GM18909 (cell line): ENCODE data around the gene TBL2.
"Not testable (repeated sequence)": the region's sequence is repeated elsewhere in the genome, so short reads cannot be mapped to it uniquely, and the experiment has no call there.

Source experiments
- ATAC-seq: cut with Tn5 transposase; IDR thresholded peaks from one replicate; pipeline ENCODE4 v1.9.1; 2021; ENCODE audit warnings: mild to moderate bottlenecking; ENCODE audit not compliant: unreplicated experiment, poor library complexity

Gene TBL2, protein sequence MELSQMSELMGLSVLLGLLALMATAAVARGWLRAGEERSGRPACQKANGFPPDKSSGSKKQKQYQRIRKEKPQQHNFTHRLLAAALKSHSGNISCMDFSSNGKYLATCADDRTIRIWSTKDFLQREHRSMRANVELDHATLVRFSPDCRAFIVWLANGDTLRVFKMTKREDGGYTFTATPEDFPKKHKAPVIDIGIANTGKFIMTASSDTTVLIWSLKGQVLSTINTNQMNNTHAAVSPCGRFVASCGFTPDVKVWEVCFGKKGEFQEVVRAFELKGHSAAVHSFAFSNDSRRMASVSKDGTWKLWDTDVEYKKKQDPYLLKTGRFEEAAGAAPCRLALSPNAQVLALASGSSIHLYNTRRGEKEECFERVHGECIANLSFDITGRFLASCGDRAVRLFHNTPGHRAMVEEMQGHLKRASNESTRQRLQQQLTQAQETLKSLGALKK

DNA sequence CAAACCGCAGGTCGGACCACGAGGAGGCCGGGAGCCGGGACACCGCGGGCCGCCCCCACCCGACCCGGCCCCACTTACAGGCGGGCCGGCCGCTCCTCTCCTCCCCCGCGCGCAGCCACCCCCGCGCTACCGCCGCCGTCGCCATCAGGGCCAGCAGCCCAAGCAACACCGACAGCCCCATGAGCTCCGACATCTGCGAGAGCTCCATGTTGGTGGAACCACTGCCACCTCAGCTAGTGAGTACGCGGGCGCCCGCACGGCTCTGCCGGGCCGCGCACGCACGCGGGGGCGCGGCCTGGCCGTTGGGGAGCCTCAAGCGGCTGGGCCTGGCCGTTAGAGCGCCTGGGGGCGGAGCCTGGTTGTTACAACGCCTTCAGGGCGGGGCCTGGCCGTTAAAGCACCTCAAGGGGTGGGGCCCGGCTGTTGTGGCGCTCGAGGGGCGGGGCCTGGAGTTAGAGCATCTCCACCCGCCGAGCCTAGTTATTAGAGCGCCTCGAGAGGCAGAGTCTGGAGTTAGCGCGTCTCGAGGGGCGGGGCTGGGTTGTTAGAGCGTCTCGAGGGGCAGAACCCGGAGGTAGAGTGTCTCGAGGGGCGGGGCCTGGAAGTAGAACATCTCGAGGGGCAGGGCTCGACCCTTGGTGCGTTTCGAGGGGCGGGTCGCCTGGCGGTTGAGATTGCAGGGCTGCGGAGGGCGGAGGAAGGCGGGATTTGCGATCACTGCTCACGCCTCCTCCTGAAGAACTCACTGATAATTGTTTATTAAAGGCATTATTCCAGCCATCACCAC is at the start of gene TBL2:
TSS of gene TBL2 (minus strand) at position 238 of the 787 bp plus-strand sequence. CDS start at position 208, 30 bp downstream.
- ATAC-seq: peak; percentile 93

- ATAC-seq: no peak
These were observed 48.4 kb upstream of the TBL2 start for GRCh38 chr7:73626814-73627213.

GRCh38 chr7:73625276-73625675 is 46.9 kb upstream of the TBL2 start:
- ATAC-seq: no peak

GRCh38 chr7:73624669-73625001 is 46.3 kb upstream of the TBL2 start:
- no peak for ATAC-seq

DNA sequence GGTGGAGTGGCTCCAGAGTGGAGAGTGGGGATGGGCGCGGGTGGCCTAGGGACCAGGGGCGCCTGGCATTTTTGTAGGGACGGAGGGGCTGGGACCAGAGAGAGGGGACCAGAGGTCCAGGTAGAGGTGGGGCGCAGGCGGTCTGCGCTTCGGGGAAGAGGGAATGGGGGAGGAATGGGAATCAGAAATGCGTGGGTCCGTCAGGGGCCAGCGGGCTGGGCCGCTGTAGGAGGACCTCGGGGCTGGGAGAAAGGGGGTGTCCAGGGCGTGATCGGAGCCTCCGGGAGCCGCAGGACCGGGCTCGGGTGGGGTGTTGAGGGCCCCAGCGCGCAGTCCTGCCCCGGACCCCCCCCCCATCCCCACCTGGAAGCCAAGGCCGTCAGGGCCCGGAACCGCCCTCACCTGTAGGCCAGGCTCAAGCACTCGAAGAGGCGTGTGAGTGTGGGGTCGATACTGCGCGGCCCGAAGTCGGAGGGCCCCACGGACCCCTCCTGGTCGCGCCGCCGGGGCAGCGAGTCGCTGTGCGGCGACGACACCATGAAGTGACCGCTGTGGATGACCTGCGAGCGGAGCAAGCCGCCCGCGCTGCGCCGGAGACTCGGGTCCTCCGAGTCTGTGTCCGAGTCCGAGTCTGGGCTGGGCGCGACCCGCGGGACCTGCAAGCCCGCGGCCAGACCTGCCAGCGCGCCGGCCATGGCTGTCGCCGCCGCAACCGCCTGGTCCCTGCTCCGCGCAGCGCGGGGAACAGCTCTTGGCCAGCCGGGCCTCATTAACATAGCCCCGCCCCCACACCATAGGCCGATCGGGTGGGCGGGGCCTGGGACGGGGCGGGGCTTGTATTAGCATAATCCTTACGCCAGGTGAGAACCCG is 45.7 kb upstream of the TBL2 start, which contains the start of gene MLXIPL:
TSS of gene MLXIPL (minus strand) at position 725 of the 871 bp plus-strand sequence. CDS start at position 695, 30 bp downstream.
- no peak for ATAC-seq

DNA sequence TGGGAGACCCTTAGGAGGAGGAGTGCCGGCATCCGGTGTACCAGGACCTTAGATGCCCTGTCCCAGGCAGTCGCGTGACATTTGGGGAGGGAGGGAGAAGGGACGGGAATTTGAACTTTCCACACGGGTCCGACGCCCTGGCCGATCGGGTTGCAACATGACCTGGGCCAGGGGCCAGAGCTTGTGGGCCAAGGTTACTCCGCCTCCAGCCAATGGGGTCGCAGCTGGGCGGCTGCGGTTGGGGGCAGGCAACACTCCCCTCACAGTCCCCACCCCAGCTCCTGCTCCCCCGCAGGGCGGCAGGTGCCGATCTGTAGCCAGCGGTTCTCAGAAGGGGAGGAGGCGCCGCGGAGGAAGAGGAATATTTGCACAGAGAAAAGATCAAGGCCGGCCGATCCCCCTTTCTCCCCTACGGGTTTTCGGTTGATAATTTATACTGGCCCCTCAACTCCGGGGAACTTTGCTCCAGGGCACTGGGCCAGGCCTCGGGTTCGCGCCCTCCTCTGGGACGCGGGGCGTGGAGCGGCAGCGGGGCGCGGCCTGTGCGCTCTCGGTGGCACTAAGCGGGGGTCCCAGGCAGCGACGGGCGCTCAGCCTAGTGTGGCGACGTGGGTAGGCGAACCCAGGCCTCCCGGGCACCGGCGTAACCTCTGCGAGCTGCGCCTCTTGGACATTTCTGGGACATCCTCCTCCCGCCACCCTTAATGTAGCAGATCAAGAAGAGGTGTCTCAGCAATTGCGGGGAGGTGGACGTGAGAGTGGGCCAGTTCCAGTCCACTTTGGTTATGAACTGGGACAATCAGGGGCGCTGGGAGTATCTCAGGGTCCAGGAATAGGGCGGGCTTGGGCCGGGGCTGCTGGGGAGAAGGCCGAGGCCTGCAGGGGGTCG is 44.8 kb upstream of the TBL2 start:
- no peak for ATAC-seq

DNA sequence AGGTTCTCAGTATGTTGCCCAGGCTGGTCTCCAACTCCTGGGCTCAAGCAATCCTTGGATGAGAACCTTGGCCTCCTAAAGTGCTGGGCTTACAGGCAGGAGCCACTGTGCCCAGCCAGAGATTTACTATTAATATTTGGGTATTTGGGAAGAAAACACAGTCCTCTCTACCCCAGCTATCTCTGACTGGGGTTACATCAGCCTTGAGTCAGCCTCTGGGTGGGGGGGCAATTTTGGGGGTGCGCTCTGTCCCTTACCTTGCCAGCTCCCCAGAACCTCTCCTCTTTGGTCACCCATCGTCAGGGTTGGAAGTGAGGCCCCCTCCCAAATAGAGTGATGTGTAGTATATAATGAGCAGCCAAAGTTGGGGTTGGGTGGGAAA is 44.1 kb upstream of the TBL2 start:
- no peak for ATAC-seq

- no peak for ATAC-seq
These were observed 43.0 kb upstream of the TBL2 start for GRCh38 chr7:73621168-73622063.

DNA sequence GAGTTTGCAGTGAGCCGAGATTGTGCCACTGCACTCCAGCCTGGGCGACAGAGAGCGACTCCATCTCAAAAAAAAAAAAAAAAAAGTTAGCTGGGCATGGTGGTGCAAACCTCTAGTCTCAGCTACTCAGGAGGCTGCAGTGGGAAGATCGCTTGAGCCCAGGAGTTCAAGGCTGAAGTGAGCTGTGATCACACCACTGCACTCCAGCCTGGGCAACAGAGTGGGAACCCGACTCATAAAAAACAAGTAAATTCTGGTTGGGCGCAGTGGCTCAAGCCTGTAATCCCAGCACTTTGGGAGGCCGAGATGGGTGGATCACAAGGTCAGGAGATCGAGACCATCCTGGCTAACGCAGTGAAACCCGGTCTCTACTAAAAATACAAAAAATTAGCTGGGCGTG is 41.0 kb upstream of the TBL2 start:
- ATAC-seq: not testable (repeated sequence)

DNA sequence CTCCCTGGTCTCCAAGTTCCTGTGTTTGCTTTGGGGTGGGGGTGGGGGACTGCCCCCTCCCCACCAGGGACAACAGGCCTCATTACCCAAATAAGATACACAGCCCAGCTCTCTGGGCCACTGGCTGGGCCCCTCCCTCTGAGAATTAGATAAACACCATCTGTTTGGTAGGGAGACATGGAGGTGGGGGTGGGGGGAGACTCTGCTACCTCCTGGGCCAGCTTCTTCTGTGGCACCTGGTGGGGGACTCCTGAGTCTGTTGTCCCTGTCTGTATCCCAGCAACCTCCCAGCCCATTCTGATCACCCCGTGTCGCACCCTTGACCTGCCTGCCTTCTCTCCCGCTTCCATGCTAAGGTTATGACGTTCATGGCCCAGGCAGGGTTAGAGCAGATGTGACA is 40.2 kb upstream of the TBL2 start:
- no peak for ATAC-seq

DNA sequence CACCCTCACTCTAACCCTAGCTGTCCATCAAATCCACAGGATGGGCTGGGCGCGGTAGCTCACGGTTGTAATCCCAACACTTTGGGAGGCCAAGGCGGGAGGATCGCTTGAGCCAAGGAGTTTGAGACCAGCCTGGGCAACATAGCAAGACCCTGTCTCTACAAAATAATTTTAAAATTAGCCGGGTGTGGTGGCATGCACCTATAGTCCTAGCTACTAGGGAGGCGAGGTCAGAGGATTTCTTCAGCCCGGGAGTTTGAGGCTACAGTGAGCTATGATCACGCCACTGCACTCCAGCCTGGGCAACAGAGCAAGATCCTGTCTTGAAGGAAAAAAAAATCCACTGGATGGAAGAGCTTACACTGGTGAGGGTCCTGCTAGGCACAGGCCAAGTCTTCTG is 39.1 kb upstream of the TBL2 start:
- not testable (repeated sequence) for ATAC-seq

- ATAC-seq: no peak
These were observed 37.5 kb upstream of the TBL2 start for GRCh38 chr7:73615886-73616285.

DNA sequence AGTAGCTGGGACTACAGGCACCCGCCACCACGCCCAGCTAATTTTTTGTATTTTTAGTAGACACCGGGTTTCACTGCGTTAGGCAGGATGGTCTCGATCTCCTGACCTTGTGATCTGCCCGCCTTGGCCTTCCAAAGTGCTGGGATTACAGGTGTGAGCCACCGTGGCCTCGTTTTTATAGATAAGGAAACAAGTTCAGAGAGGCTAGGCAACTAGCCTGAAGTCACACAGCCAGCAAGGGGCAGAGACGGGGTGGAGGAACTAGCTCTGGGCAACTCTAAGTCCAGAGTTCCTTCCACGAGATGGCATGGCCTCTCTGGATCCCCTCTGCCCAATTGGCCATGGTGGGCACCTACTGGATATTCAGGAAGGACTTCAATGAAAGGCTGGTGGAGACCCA is 36.6 kb upstream of the TBL2 start:
- ATAC-seq: not testable (repeated sequence)

- no peak for ATAC-seq
These were observed 35.8 kb upstream of the TBL2 start for GRCh38 chr7:73613954-73614735.

DNA sequence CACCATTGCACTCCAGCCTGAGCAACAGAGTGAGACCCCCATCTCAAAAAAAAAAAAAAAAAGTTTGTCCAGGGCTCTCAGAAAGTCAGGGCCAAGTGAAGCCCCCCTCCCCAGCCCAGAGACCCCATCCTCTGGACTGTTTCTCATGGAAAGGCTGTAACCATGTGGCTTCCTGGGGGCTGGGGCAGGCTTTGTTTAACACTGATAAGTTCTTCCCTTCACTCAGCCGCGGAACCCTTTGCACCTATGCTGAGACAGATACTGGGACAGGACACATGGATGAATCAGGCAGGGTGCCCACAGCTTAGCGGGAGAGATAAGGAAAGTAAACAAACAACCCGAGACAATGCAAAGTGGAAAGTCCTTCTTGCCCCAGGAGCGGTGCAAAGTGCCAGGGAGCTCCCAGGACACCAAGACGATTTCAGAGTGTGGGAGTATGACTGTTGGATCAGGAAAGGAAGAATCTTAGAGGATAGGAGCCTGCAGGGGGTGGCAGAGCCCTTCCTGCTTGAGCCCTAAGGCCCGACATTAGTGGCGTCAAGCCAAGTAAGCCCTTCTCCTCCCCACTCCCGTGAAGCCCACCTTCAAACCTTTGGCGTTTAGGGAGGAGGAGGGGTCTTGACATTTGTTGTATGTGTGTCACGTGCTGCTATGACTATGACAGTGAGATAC is 34.4 kb upstream of the TBL2 start:
- ATAC-seq: no peak

GRCh38 chr7:73611017-73611555 is 32.7 kb upstream of the TBL2 start:
- no peak for ATAC-seq

DNA sequence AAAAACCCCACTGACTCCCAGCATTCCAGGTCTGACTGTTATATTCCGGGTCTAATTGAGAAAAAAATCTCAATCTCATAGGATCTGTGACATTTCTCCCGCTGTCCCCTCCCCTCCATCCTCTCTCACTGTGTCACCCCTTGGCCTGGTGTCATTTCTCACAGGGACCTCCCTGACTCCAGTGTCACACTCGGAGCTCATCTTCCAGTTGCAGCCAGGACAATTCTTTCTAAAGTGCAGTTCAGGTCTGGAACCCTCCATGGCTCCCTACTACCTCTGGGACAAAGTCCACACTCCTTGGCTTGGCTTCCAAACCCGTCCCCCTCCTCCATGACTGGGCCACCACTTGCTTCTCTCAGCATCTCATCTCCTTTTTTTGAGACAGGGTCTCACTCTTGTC is 31.7 kb upstream of the TBL2 start:
- no peak for ATAC-seq
